VCaP (cell line): ENCODE results near the gene BRI3BP.
"Not testable (repeated sequence)": the region's sequence is repeated elsewhere in the genome, so short reads cannot be mapped to it uniquely, and the experiment has no call there.

ENCODE experiments used
- H3K27ac ChIP-seq: fragments of 450-650 bp; 2 replicates; pipeline ENCODE4 v1.5.1; 2017
- CTCF ChIP-seq: fragments of 450-650 bp; conservative IDR thresholded peaks from 2 replicates; pipeline ENCODE4 v1.5.1; 2017; ENCODE audit warnings: mild to moderate bottlenecking, moderate library complexity

The BRI3BP gene

GRCh38 chr12:125069616-125070015 lies 76.2 kb downstream of the BRI3BP start:
- H3K27ac ChIP-seq, result no peak overlapping the region
- no peak for TF ChIP-seq CTCF

- H3K27ac ChIP-seq, result no peak overlapping the region
- peak; percentile 38 for TF ChIP-seq CTCF
These were observed 76.7 kb downstream of the BRI3BP start for GRCh38 chr12:125070112-125070511.

GRCh38 chr12:125070661-125071390 lies 77.4 kb downstream of the BRI3BP start:
- TF ChIP-seq CTCF, result no peak
- H3K27ac ChIP-seq, result no peak overlapping the region

- no peak overlapping the region for H3K27ac ChIP-seq
These were observed 78.0 kb downstream of the BRI3BP start for GRCh38 chr12:125071456-125071855.

GRCh38 chr12:125072496-125072895 lies 79.1 kb downstream of the BRI3BP start:
- H3K27ac ChIP-seq, result no peak overlapping the region
- no peak for TF ChIP-seq CTCF

More at GRCh38 chr12:125071456-125071855, 78.0 kb downstream of the BRI3BP start:
- no peak for TF ChIP-seq CTCF

GRCh38 chr12:125074294-125074693 lies 80.8 kb downstream of the BRI3BP start:
- not testable (repeated sequence) for H3K27ac ChIP-seq

GRCh38 chr12:125076103-125076502 lies 82.7 kb downstream of the BRI3BP start:
- no peak overlapping the region for H3K27ac ChIP-seq
- no peak for TF ChIP-seq CTCF

- H3K27ac ChIP-seq, result no peak overlapping the region
- TF ChIP-seq CTCF, result no peak
These were observed 85.6 kb downstream of the BRI3BP start for GRCh38 chr12:125079084-125079483.
